Brain microvascular endothelial cell (primary cell): ENCODE data around the gene IRF1.
"Not testable (repeated sequence)": the region's sequence is repeated elsewhere in the genome, so short reads cannot be mapped to it uniquely, and the experiment has no call there.

ENCODE experiments used
- DNase-seq: peaks from one replicate; pipeline ENCODE4 v3.0.0-alpha.2; 2020
- H3K27ac ChIP-seq: fragments of 250-450 bp; sonication (Bioruptor Pico); 2 replicates; pipeline ENCODE4 v1.5.1; 2020; ENCODE audit warnings: mild to moderate bottlenecking, moderate library complexity
- H3K27me3 ChIP-seq: fragments of 250-450 bp; sonication (Bioruptor Pico); replicated peaks from 2 replicates; pipeline ENCODE4 v1.5.1; 2020; ENCODE audit warnings: mild to moderate bottlenecking
- H3K36me3 ChIP-seq: fragments of 250-450 bp; sonication (Bioruptor Pico); replicated peaks from 2 replicates; pipeline ENCODE4 v1.5.1; 2020; ENCODE audit warnings: mild to moderate bottlenecking
- H3K4me3 ChIP-seq: 2 replicates; pipeline ENCODE4 v1.5.1; 2011; ENCODE audit warnings: low read depth, mild to moderate bottlenecking, control low read depth, low read length, moderate library complexity
- CTCF ChIP-seq: IDR thresholded peaks from 2 replicates; pipeline ENCODE4 v1.5.1; 2011; ENCODE audit warnings: low read depth, mild to moderate bottlenecking, moderate library complexity, low read length, control low read depth, inconsistent platforms; ENCODE audit errors: missing control alignments
- in situ Hi-C: cut with HindIII; loops from 2 replicates; pipeline ENCODE4 v1.10.0; 2017; ENCODE audit warnings: low sequenced_read_pairs, low pct_ligation_motif_present

The IRF1 gene

DNA sequence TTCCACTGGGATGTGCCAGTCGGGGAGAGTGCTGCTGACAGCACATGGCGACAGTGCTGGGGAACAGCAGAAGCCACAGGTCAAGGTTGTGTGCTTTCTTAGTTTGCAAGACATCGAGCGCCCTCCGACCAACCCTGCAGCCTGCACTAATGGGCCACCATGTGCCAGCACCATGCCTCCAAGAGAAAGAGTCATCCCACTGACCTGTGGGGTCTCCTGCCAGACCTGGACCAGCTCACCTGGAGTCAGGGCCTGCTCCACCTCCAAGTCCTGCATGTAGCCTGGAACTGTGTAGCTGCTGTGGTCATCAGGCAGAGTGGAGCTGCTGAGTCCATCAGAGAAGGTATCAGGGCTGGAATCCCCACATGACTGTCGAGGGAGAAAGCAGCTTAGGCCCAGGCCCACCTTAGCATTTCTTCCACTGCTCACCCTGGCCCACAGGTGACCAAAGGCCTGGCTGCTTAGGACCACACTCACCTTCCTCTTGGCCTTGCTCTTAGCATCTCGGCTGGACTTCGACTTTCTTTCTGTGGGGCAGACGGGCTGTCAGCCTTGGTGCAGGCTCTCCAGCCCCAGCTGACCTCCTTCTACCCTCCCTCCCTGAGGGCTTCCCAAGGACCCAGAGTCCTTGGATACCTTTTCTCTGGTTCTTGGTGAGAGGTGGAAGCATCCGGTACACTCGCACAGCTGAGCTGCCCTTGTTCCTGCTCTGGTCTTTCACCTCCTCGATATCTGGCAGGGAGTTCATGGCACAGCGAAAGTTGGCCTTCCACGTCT lies 4.1 kb downstream of the IRF1 start:
- in situ Hi-C loops: no loop called here
- H3K27me3 ChIP-seq: no peaks in the 10 kb centered on the region
- no peak for TF ChIP-seq CTCF
- no peak overlapping the region for H3K4me3 ChIP-seq
- DNase-seq: no peak
- peaks cover 70% of the 10 kb centered on the region for H3K36me3 ChIP-seq
- H3K27ac ChIP-seq: no peak overlapping the region

GRCh38 chr5:132485641-132486317 lies 4.8 kb downstream of the IRF1 start:
- DNase-seq: no peak
- TF ChIP-seq CTCF: no peak
- Histone ChIP-seq H3K4me3 (no peak overlapping the region), H3K27ac (no peak overlapping the region), H3K27me3 (no peaks in the 10 kb centered on the region), H3K36me3 (peaks cover 71% of the 10 kb centered on the region)
- in situ Hi-C loops: no loop called here

- DNase-seq, in situ Hi-C loops, H3K27ac ChIP-seq, H3K27me3 ChIP-seq, H3K4me3 ChIP-seq: not testable (repeated sequence)
- peaks cover 71% of the 10 kb centered on the region for H3K36me3 ChIP-seq
Measured at GRCh38 chr5:132484876-132485640, 5.5 kb downstream of the IRF1 start.

DNA sequence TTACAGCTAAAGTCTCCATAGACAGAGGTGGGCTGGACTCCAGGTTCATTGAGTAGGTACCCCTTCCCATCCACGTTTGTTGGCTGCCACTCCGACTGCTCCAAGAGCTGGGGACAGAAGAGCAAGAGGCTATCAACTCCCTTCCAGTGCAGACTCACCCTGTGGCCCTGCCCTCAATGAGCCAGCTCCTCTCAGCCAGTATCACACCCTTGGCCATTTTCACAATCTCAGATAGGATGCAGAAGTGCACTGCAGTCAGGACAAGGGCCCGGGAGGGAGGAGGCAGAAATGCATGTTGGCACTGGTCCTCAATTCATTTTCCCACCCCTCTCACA lies 6.2 kb downstream of the IRF1 start:
- Histone ChIP-seq H3K36me3 (peaks cover 71% of the 10 kb centered on the region), H3K27ac (no peak overlapping the region)
- DNase-seq: no peak

DNA sequence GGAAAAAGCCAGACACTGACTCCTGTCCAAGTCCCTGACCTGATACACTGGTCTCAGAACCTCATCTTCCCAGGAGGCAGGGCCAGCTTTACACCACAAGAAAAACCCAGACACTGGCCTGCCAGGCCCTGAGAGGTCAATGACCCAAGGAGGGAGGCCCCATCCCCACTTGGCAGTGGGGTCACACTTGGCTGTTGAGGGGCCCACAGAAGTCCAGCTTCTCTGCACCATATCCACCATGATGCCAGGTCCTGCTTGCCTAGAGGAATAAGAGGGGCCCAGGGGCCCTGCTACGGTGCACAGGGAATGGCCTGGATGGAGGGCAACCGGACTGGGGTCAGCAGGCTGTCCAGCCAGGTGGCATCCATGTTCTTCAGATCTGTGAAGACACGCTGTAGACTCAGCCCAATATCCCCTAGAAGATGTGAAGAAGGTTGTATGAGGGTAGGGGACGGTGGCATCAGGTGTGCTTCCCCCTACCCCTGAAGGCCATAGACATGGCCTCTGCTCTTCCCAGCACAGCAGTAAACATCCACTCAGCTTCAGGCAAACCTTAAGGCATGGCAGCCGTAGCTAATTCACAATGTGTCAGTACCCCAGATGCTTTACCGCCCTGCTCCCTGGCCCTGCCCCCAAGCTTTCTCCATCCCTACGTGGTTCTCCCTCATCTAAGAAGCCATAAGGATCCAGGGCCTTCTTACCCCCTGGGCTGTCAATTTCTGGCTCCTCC lies 6.7 kb downstream of the IRF1 start:
- Histone ChIP-seq H3K36me3 (peaks cover 66% of the 10 kb centered on the region), H3K27ac (no peak overlapping the region), H3K27me3 (no peaks in the 10 kb centered on the region), H3K4me3 (no peak overlapping the region)
- DNase-seq: no peak
- no peak for TF ChIP-seq CTCF
- in situ Hi-C loops: no loop called here

More for the DNA sequence above, 6.2 kb downstream of the IRF1 start:
- no peak for TF ChIP-seq CTCF
- in situ Hi-C loops: no loop called here
- Histone ChIP-seq H3K4me3 (no peak overlapping the region), H3K27me3 (no peaks in the 10 kb centered on the region)
